DMS79 (cell line): ENCODE results near the gene YY1.
"Not testable (repeated sequence)": the region's sequence is repeated elsewhere in the genome, so short reads cannot be mapped to it uniquely, and the experiment has no call there.

Experiments used
- DNase-seq: peaks from one replicate; lab custom pipeline; 2025; lab: John Stamatoyannopoulos, UW

YY1 gene

DNA sequence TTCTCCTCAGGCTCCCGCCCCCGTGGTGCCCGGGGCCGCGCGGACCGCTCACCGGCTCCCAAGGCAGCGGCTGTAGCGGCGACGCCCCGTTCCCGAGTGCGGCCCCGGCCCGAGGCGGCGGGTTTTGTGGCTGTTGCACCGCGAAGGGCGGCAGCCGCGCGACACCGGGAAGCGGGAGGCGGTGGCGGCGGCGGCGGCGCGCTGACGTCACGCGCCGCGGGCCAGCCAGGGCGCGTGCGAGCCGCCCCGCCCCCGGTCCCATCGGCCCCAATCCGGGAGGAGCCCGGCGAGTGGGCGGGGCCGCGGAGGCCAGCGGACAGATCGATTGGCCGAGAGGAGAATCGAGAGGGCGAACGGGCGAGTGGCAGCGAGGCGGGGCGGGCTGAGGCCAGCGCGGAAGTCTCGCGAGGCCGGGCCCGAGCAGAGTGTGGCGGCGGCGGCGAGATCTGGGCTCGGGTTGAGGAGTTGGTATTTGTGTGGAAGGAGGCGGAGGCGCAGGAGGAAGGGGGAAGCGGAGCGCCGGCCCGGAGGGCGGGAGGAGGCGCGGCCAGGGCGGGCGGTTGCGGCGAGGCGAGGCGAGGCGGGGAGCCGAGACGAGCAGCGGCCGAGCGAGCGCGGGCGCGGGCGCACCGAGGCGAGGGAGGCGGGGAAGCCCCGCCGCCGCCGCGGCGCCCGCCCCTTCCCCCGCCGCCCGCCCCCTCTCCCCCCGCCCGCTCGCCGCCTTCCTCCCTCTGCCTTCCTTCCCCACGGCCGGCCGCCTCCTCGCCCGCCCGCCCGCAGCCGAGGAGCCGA lies at the start of gene YY1:
TSS of gene YY1 (plus strand) at position 726 of the 792 bp plus-strand sequence. CDS start 101 bp downstream, outside the sequence.
- peak; percentile 97 for DNase-seq

DNA sequence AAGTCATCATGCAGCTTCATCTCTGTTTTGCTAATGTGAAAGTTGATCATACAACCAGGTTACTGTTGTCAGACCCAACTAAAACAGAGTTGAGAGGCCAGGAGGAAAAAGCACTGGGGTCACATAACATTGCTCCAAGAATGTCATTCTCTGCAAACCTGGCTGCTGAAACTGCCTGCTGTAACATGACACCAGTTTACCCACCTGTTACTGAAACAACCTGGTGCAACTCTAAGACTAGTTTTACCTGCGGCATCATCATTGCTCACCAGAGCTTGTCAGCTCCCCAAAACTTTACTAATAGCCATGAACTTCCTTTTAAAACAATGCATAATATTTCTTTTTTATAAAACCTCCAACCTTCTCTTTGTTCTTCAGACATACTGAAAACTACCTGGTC lies 48.8 kb upstream of the YY1 start:
- no peak for DNase-seq

- DNase-seq = no peak
Measured at GRCh38 chr14:100191584-100192249, 47.2 kb upstream of the YY1 start.

- no peak for DNase-seq
Measured at GRCh38 chr14:100192250-100192671, 46.7 kb upstream of the YY1 start.

GRCh38 chr14:100192672-100193416 lies 46.1 kb upstream of the YY1 start:
- DNase-seq = peak; percentile 99

GRCh38 chr14:100193417-100194357 lies 45.3 kb upstream of the YY1 start:
- DNase-seq = peak; percentile 71

GRCh38 chr14:100199240-100199860 lies 39.6 kb upstream of the YY1 start:
- no peak for DNase-seq

DNA sequence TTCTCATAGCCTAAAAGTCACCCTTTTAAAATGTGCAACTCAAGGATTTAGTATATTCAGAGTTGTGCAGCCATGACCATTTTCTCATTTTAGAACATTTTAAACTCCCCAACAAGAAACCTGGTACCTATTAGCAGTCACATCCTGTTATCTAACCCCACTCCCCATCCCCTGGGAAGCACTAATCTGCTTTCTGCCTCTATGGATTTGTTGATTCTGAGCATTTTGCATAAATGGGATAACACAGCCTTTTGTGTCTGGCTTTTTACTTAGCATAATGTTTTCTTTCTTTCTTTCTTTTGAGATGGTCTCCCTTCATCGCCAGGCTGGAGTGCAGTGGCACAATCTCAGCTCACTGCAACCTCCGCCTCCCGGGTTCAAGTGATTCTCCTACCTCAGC lies 38.6 kb upstream of the YY1 start:
- no peak for DNase-seq

- no peak for DNase-seq
Measured at GRCh38 chr14:100201701-100202100, 37.2 kb upstream of the YY1 start.

DNA sequence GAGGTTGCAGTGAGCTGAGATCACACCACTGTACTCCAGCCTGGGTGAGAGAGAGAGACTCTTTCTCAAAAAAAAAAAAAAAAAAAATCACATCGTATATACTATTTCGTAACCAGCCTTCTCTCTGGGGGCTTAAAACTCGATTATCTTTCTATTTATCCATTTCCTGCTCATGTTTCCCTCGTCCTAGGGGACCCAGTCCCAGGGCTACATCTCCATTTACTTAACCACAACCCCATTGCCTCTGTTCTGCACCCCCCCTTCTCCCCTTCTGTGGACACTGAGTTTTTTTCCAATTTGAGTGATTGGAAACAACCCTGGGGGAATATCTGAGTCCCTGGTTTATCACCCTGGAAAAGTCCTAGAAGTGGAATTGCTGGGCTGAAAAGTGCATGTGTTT lies 36.2 kb upstream of the YY1 start:
- DNase-seq = no peak

DNA sequence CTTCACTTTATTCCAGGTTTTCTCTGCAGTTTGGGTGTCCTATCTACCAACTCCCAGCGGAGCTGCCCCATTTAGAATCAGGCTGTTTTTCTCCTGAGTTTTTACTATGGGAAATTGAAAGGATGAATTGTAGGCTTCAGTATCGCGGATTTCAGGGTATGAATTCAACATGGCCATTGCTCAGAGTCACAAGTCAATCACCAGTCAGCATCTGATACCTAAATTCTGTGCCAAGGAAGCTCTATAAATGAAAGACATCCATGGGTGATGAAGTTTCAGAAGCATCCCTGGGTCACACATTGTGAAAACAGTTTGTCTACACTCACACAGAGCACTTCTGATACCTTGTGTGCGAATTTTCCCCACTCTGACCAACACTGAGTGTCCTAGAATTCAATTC lies 35.8 kb upstream of the YY1 start:
- DNase-seq = no peak

- DNase-seq = no peak
Measured at GRCh38 chr14:100203962-100204834, 34.7 kb upstream of the YY1 start.

GRCh38 chr14:100204835-100205167 lies 34.1 kb upstream of the YY1 start:
- not testable (repeated sequence) for DNase-seq

GRCh38 chr14:100207588-100207987 lies 31.4 kb upstream of the YY1 start:
- not testable (repeated sequence) for DNase-seq

DNA sequence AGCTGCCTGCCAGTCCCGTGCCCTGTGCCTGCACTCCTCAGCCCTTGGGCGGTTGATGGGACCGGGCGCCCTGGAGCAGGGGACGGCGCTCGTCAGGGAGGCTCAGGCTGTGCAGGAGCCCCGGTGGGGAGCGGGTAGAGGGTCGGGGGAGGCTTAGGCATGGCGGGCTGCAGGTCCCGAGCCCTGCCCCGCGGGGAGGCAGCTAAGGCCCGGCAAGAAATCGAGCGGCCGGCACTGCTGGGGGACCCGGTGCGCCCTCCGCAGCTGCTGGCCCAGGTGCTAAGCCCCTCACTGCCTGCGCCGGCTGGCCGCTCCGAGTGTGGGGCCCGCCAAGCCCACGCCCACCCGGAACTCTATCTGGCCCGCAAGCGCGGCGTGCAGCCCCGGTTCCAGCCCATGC lies 30.8 kb upstream of the YY1 start:
- not testable (repeated sequence) for DNase-seq

GRCh38 chr14:100211366-100211765 lies 27.6 kb upstream of the YY1 start:
- DNase-seq = no peak

DNA sequence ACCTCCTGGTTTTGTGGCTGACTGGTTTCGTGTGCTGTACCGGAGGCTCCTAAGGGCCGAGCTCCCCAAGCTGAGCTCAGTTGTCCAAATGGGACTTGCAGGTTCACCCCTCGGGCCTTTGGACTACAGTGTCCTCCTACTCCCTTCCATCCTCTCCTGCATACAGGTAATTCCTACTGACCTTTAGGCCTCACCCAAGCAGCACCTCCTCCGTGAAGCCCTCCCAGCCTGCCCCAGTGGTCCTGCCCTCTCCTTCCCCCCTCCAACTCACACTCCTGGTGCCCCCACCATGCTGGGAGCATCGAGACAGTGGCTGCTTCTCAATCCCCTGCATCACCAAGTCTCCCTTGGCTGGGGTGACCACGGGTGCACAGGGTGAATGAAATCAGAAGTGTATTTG lies 27.1 kb upstream of the YY1 start:
- no peak for DNase-seq

DNA sequence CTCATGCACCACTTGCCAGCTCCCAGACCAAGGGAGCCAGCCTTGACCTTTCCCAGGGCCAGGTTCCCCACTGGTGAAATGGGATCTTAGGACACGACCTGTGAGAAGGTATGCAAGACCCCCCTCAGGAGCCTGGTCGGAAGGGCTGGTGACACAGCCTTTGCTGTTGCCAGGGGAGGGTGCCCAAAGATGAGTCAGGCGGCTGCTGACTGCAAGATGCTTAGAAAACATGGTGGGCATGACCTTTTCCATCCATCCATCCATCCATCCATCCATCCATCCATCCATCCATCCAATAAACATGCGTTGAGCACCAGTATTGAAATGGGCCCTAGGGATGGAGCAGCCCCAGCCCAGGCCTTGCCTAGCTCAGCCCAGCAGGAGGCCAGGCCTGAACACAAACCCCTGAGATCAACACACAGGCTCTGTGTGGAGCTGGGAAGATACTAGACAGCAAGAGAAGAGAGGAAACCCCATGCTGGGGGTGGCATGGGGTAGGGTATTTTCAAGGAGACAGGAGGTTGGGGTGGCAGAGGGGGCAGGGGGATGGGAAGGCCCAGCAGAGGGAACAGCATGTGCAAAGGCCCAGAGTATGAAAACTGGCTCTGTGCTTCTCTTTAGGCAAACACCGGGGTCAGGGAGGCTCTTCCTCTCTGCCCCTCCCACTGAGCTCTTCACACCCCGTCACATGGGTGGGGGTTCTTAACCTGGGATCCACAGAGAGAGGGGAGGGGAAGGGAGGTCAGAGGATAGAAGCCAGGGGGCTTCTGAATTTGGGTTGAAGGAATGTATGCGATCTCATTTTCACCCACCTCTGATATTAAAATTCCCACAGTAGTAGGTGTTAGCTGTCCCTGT lies 26.2 kb upstream of the YY1 start:
- DNase-seq = no peak

GRCh38 chr14:100213587-100213955 lies 25.4 kb upstream of the YY1 start:
- no peak for DNase-seq
